Fibroblast of gingiva (primary cell): ENCODE measurements around the gene PWWP2A.
"Not testable (repeated sequence)": the region's sequence is repeated elsewhere in the genome, so short reads cannot be mapped to it uniquely, and the experiment has no call there.

Experiments used
- DNase-seq: peaks from one replicate; pipeline ENCODE4 v3.0.0-alpha.2; 2011; ENCODE audit warnings: low read depth

The PWWP2A gene, protein sequence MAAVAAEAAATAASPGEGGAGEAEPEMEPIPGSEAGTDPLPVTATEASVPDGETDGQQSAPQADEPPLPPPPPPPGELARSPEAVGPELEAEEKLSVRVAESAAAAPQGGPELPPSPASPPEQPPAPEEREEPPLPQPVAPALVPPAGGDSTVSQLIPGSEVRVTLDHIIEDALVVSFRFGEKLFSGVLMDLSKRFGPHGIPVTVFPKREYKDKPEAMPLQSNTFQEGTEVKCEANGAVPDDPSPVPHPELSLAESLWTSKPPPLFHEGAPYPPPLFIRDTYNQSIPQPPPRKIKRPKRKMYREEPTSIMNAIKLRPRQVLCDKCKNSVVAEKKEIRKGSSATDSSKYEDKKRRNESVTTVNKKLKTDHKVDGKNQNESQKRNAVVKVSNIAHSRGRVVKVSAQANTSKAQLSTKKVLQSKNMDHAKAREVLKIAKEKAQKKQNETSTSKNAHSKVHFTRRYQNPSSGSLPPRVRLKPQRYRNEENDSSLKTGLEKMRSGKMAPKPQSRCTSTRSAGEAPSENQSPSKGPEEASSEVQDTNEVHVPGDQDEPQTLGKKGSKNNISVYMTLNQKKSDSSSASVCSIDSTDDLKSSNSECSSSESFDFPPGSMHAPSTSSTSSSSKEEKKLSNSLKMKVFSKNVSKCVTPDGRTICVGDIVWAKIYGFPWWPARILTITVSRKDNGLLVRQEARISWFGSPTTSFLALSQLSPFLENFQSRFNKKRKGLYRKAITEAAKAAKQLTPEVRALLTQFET

DNA sequence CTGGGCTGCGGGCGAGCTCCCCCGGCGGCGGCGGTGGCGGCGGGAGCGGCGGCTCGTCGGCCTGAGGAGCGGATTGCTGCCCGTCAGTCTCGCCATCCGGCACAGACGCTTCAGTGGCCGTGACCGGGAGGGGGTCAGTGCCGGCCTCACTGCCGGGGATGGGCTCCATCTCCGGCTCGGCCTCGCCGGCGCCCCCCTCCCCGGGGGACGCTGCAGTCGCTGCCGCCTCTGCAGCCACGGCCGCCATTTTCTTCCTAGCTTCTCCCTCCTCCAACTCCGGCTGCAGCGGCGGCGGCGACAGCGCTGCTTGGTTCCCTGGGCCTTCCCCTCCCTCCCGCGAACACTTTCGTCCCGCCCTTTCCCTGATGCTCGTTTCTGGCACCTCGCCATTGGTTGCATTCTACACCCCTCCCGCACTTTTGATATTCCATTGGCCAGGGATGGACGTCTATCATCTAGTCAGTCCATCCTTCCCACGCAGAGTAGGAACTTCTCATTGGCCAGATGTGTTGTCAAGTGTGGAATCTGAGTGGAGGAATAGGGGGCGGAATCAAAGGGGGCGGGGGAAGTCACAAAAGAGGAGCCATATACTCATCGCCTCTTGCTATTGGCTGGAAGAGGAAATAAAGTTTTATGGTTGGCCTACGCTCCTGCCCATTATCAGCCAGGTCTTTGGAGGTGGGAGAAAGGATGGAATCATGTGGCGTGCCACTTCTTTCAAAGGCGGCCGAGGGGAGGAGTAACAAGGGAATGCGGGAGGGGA, at the start of gene PWWP2A:
Gene PWWP2A, minus strand, starts transcription at position 309 of the 763 bp plus-strand sequence. Its CDS starts 62 bp downstream, at position 247.
- peak; percentile 100 for DNase-seq

DNA sequence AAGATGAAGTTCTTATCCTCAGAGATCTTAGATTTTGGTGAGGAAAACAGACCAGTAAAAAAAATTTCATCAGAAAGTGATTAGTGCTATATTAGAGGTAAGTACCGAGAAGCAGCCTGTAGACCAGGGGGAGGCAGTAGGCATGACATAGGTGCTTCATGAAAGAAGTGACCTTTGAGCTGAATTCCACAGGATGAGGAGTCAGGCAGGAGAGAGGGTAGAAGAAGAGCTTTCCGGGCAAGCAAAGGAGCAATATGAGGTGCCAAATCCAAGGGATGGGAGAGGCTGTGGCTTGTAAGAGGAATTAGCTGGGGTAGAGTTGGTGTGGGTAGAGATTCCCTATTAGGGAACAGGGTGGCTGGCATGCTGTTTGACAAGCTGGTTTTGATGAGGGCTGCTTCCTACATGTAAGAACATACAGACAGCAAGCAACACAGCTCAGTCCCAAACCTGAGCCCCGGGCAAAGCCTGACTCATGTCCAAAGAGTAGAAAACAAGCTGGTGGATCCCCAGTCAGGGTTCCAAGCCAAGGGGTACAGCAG, 48.4 kb upstream of the PWWP2A start:
- no peak for DNase-seq

DNA sequence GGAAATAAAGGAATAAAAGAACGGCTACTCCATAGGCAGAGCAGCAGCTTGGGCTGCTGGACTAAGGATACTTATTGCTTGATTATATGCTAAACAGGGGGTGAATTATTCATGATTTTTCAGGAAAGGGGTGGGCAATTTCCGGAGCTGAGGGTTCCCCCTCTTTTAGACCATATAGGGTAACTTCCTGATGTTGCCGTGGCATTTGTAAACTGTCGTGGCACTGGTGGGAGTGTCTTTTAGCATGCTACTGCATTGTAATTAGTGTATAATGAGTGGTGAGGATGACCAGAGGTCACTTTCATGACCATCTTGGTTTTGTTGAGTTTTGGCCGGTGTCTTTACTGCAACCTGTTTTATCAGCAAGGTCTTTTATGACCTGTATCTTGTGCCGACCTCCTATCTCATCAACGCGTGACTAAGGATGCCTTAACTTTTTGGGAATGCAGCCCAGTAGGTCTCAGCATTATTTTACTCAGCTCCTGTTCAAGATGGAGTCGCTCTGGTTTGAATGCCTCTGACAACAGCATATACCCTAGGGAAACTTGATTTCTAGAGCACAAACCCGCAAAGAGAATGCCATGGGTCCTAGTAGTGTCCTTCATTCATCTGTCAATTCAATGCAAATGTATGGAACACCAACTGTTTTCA, 47.8 kb upstream of the PWWP2A start:
- DNase-seq: no peak

DNA sequence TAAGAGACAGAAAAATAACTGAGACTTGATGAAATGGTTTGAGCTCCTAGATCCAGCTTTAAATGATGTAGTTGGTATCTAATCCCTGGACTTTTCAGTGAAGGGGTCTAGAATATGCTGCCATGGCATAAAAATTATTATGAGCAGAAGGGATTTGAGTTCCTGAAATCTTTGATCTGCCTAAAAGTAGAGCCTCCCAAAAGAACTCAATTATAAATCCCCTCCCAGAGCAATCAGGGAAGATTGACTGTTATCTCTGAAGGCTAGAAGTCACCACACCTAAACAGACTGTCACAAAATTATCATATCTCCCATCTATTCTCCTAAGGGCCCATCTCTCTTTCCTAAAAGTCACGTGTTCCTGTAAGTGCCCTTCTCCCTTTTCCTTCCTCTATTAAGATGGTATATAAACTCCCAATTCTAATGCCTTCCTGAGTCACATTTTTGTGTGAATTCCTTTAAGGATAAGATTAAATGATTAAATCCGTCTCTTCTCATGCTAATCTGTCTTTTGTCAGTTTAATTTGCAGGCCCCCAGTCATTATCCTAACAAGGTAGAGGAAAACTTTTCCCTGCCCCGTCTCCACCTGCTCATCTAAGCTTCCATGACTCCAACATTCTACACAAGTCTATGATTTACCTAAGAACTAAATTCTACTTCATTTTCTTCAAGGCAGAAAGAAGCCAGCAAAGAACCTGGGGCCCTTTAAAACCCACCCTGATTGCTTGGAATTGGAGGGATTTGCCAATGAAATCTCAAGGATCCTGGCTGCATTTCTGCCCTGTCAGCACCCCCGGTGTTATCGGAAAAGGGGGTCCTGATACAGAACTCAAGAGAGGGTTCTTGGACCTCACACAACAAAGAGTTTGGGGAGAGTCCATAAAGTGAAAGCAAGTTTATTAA, 47.1 kb upstream of the PWWP2A start:
- DNase-seq: no peak

DNA sequence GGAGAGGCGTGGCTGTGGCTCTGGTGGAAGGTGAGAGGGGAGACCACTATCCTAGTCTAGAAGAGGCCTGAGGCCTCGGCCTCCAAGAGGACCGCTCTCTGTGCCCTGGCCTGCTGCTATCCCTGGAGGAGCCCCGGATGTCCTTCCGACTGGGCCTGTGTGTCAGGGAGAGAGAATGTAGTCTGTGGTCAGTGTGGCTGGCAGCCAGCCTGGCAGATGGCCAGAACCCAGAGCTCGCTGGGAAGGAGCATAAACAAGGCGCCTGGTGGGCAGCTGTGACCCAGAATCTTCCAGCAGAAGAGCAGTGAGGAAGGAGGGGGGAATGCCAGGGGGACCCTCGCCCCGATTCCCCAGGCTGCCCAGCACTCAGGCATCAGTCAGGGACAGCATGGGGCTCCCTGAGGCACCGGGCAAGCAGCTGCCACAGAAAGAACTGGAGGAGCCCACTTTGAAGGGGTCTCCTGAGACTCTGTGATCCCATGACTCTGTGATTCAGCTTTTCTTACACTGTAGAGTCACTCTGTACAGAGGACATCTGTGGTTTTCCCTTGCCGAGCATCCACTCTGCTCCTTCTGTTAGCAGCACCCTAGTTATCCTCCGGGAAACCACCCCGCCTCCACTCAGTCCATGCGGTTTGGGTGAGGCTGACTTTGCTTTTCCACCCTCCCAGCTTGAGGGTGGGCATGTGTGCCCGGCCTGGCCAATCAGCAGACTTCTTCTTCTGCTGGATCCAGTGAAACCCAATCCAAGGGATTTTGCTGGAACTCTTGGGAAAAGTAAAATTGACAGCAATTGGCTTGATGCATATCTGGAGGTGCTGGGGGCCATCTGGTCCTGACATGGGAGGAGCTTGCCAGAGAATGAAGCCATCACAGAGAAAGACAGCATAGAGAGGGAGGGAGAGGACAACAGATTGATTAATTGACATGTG, 46.2 kb upstream of the PWWP2A start:
- peak; percentile 98 for DNase-seq

DNA sequence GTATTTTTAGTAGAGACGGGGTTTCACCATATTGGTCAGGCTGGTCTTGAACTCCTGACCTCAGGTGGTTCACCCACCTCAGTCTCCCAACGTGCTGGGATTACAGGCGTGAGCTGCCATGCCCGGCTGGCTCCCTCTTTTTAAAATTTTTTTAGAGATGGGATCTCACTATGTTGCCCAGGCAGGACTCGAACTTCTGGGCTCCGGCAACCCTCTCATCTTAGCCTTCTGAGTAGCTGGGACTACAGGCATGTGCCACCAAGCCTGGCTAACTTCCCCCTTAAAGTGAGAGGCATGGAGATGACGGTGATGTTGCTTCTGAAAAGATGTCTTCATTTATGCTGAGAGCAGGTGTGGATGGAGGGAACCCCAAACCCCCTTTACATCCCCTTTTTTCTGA, 43.7 kb upstream of the PWWP2A start:
- no peak for DNase-seq

DNA sequence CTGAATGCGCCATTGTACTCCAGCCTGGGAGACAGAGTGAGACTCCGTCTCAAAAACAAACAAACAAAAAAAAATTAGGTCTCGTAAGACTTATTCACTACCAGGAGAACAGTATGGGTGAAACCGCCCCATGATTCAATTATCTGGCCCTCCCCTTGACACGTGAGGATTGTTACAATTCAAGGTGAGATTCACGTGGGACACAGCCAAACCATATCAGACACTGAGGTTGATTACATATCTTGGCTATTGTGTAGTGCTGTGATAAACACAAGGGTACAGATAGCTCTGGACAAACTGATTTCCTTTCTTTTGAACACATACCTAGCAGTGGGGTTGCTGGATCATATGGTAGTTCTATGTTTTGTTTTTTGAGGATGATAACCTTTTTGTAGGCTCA, 42.4 kb upstream of the PWWP2A start:
- no peak for DNase-seq

DNA sequence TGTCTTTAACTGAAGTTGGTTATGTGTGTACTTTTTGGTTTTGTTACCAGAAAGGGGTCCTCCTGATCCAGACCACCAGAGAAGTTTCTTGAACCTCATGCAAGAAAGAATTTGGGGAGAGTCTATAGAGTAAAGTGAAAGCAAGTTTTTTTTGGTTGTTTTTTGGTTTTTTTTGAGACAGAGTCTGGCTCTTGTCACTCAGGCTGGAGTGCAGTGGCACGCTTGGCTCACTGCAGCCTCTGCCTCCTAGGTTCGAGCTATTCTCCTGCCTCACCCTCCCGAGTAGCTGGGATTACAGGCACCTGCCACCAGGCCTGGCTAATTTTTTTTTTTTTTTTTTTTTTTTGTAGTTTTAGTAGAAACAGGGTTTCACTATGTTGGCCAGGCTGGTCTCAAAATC, 41.6 kb upstream of the PWWP2A start:
- not testable (repeated sequence) for DNase-seq

DNA sequence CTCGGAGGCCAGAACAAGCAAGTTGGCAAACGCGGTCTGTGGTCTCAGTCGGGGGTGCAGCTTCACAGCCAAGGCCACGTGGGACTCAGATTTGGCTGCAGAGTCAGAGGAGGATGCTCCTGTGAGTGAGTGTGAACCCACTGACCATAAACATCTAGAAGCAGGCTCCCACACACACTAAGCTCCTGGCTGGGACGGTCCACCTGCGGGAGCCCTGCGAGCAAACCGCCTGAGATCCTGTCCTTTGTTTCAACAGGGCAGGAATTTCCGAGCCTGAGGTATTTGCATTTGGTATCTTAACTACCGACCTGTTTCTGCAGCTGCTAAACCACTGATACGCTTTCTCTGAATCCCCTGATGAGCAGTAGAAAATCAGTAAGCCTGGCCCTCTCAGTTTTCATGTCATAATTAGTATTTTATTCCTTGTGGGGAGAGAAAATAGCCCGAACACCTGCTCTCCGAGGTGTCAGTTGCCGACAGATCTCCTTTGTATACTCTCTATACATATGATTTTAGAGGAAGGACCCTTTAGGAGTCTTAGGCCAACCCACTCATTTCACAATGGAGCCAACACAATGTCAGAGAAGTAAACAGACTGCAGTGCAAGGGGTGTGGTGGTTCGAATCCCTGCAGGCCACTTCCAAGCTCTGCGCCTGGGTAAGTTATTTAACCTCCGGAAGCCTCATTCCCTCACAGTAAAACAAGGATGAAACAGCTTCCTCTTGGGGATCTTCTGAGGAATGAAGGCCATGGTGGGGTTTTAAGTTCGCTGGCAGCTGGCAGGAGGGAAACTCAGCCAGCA, 40.9 kb upstream of the PWWP2A start:
- no peak for DNase-seq

DNA sequence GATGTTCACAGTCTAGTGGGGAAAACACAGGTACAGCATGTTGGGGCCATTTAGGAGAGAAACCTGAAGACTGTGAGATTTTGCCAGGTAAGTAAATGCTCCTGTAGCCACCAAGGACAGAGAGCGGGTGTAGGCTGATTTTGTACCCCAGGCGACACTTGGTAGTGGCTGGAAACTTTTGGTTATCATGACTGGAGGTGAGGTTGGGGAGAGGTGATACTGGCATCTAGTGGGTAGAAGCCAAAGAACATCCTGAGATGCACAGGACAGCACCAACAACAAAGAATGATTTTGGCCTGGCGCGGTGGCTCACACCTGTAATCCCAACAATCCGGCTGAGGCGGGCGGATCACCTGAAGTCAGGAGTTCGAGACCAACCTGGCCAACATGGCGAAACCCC, 38.8 kb upstream of the PWWP2A start:
- no peak for DNase-seq

DNA sequence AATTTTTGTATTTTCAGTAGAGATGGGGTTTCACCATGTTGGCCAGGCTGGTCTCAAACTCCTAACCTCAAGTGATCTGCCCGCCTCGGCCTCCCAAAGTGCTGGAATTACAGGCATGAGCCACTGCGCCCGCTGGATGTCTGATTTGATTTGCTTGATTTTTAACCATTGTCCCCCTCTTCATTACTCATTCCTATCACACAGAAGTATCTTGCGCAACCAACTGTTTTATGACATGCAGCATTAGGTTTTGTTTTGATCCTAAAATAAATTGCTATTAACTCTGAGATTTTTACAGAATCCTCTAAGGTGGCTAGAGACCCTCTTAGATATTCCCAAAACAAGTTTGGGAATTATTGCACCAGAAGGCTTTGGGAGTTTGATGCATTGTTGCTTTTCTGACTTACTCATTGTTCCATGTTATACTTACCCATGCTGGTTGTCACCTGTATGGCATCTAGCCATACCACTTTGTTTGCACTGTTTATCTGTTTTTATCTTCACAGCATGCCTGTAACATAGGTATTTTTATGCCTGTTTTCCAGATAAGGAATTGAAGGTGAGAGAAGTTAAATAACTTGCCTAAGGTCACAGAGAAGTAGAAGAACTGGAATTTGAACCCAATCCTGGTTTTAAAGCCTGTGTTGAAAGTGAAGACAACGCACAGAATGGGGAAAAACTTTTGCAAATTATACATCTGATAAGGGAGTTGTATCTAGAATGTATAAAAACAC, 35.9 kb upstream of the PWWP2A start:
- peak; percentile 15 for DNase-seq

DNA sequence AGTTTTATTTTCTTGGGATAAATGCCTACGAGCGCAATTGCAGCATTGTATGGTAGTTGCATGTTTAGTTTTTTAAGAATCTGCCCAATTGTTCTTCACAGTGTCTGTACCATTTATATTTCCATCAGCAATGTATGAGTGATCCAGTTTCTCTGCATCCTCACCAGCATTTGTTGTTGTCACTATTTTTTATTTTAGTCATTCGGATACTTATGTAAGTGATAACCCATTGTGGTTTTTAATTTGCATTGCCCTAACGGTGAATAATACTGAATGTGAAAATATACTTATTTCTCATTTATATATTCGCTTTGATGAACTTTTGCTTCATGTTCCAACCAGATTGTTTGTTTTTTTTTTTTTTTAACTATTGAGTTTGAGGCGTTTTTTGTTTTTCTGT, 33.7 kb upstream of the PWWP2A start:
- DNase-seq: no peak

DNA sequence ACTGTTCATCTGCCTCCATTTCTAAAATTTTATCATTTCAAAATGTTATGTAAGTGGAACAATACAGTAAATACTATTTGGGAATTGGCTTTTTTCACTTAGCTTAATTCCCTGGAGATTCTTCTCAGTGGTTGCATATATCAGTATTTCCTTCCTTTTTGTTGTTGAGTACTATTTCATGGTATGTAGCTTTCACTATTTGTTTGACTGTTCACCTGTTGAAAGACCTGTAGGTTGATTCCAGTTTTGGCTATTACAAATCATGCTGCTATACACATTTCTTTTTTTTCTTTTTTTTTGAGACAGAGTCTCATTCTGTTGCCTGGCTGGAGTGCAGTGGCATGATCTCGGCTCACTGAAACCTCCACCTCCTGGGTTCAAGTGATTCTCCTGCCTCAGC, 33.0 kb upstream of the PWWP2A start:
- DNase-seq: no peak

DNA sequence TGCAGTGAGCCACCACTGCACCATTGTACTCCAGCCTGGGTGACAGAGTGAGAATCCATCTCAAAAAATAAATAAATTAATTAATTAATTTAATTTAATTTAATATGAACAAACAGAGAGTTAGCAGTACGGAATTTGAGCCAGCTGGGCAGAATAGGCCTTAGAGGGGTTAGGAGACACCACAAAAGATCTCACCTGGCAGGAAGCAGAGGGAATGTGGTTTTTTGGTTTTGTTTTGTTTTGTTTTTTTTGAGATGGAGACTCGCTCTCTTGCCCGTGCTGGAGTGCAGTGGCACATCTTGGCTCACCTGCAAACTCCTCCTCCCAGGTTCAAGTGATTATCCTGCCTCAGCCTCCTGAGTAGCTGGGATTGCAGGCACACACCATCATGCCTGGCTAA, 31.8 kb upstream of the PWWP2A start:
- no peak for DNase-seq

DNA sequence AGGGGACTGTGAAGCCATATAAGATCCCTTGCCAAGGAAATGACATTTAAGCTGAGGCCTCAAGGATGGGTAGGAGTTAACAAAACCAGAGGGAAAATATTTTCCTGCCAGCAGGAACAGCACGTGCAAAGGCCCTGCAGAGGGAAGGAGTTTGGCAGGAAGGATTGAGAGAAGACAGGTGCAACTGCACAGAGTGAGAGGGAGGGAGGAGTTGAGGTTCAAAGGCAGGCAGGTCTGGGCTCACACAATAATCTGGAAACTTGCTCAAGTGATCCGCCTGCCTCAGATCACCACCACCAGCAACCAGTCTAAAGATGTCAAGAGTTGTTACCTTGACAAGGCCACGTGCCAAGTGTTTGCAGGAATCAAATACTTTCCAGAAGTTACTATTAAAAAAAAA, 31.1 kb upstream of the PWWP2A start:
- DNase-seq: no peak

DNA sequence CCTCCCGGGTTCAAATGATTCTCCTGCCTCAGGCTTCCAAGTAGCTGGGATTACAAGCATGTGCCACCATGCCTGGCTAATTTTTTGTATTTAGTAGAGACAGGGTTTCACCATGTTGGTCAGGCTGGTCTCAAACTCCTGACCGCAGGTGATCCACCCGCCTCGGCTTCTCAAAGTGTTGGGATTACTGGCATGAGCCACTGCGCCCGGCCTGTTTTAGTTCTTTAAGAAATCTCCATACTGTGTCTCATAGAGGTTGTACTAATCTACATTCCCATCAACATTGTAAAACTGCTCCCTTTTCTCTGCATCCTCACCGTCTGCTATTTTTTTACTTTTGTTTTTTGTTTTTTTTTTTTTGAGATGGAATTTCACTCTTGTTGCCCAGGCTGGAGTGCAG, 25.2 kb upstream of the PWWP2A start:
- not testable (repeated sequence) for DNase-seq

DNA sequence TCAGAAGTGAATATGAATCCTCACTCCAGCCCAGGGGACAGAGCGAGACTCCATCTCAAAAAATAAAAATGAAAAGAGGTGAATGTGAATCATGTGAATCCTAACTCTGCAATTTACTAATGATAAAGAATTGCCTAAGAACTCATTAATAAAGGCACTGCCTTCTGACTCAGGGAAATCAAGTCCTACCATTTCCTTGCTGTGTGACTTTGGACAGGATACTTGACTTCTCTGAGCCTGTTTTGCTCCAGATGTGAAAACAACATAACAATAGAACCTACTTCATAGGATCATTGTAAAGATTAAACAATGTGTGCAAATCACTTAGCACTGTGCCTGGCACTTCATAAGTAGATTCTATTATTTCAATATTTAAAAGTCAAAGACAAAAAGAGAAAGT, 15.1 kb upstream of the PWWP2A start:
- no peak for DNase-seq

DNA sequence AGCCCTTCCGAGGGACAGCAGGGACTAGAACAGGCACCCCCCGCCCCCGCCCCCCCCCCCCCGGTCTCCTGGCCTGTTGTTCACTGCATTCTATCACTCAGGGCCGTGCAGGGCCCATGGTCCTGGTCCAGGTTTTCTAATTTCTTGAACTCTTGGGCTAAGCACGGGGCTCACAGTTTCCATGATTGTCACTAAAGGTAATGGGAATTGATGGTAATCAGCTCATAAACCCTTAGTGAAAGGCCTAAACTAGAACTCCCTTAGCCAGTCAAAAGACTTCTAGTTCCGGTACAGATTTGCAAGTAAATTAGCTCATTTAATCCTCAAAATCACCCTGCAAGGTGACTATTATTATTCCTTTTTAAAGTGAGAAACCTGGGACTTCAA, 14.7 kb upstream of the PWWP2A start:
- DNase-seq: no peak
